Measurements from ENCODE around the gene FECH.

DNA sequence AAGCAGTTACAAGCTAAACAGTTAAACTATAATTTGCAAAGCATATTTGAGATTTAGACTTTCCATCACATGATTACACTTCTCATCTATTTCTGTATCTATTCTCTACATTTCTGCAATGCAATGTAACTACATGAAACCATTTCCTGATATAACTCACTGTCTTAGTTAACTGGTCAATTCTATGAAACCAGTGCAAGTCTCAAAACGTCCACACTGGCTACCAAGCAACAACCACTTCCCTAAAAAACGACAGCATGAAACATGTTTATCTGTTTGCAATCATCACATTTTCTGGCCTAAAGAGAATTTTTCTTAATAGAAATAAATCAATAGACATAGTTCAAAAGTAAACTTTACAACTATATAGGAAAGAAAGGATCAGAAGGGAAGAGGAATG lies 17.4 kb downstream of the FECH start:
- TF ChIP-seq POLR2A (IDR thresholded peaks at IDR 0.05) (no peak), POLR2AphosphoS5 (IDR thresholded peaks at IDR 0.05) (no peak)
- TF ChIP-seq, protein P1, sequence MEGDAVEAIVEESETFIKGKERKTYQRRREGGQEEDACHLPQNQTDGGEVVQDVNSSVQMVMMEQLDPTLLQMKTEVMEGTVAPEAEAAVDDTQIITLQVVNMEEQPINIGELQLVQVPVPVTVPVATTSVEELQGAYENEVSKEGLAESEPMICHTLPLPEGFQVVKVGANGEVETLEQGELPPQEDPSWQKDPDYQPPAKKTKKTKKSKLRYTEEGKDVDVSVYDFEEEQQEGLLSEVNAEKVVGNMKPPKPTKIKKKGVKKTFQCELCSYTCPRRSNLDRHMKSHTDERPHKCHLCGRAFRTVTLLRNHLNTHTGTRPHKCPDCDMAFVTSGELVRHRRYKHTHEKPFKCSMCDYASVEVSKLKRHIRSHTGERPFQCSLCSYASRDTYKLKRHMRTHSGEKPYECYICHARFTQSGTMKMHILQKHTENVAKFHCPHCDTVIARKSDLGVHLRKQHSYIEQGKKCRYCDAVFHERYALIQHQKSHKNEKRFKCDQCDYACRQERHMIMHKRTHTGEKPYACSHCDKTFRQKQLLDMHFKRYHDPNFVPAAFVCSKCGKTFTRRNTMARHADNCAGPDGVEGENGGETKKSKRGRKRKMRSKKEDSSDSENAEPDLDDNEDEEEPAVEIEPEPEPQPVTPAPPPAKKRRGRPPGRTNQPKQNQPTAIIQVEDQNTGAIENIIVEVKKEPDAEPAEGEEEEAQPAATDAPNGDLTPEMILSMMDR (IDR thresholded peaks at IDR 0.05 in 8 of 11, conservative IDR thresholded peaks at IDR 0.05 in 3 of 11) = no peak

Data from spleen (tissue), 7 donors.